ENCODE results near the gene GIT2.

DNA sequence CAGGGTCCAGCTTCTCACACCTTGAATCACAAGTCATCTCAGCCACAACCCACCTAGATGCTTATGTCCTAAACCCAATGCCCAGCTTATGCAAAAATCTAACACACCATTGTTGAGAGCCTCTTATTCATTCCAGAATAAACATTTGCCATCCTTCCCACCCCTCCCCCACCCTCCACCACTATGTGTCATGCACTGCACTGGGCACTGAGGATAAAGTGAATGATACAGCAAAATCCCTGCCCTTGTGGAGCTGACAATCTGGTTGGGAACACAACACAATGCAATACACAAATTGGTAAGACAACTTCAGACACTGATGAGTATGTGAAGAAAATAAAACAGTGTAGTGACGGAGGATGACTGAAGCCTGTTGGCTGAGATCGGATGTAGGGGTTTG lies 114.4 kb downstream of the GIT2 start:
- TF ChIP-seq EP300 (IDR thresholded peaks at IDR 0.05) (no peak), CTCF (IDR thresholded peaks at IDR 0.05) (no peak)

Measured in tibial nerve (tissue), 4 donors.